Measurements from ENCODE around the gene PPP1CA.

Gene PPP1CA

DNA sequence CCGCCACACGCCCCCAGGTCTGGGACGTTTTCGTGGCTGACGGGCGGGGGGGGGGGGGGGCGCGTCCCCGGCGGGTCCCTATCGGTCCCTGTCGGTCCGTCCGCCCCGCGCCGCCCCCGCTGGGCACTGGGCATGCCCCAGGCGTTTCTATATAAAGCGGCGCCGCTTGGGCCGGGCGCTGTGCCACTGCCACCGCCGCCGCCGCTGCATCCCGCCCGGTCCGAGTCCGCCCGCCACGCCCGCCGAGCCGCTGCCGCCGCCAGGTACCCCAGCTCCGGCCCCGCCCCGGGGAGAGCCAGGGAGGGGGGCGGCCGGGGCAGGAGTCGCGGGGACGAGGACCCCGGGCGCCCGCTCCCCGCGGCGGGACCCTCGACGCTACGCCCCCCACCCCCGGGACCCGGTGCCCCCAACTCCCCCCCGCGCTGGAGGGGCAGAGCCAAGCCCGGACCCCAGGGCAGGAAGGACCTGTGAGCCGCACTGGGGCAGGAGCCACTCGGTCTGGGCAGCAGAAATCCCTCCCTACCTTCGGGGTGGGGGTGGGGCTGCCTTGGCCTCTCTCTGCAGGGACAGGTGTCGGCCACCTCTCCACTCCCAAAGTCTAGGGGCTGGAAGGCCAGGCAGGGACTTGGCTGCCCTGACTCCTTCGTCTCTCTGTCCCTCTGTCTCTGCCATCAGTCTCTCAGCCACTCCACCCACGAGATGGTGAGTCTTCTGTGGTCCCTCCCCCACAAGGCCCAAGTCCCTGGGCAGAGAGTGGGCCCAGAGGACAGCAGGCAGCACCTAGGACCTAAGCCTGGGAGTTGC, 14.0 kb upstream of the PPP1CA start, which contains the start of gene CARNS1:
TSS of gene CARNS1 (plus strand) at position 178 of the 804 bp plus-strand sequence. CDS start at position 700, 522 bp downstream.
- no peak within 1 kb of the TSS for H3K4me3 ChIP-seq (ENCODE audit: low read depth, low read length)
- no peak for DNase-seq (ENCODE audit: low read depth)

DNA sequence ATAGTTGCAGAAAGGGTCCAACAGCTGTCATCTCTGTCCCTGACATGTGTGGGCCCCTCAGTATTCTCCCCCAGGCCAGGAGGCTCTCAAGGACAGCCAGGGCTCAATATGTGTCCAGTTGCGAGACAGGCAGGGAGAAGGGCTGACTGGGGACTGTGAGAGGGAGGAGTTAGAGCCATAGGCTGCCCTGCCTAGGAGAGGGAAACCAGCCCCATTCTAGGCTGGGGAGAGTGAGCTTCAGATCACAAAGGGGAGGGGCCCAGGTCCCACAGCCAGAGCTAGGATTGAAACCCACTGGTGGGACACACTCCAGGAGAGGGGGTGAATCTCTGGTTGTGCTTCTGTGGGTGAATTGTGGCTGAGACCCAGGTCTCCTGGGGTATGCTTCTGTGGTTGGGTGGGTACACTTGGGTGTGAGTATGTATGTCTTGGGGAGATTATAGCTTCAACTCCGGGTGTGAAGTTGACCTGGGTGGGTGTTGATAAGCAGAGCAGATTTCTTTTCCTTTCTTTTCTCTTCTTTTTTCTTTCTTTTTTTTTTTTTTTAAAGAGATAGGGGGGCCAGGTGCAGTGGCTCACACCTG, 11.7 kb upstream of the PPP1CA start:
- TF ChIP-seq, protein P1, sequence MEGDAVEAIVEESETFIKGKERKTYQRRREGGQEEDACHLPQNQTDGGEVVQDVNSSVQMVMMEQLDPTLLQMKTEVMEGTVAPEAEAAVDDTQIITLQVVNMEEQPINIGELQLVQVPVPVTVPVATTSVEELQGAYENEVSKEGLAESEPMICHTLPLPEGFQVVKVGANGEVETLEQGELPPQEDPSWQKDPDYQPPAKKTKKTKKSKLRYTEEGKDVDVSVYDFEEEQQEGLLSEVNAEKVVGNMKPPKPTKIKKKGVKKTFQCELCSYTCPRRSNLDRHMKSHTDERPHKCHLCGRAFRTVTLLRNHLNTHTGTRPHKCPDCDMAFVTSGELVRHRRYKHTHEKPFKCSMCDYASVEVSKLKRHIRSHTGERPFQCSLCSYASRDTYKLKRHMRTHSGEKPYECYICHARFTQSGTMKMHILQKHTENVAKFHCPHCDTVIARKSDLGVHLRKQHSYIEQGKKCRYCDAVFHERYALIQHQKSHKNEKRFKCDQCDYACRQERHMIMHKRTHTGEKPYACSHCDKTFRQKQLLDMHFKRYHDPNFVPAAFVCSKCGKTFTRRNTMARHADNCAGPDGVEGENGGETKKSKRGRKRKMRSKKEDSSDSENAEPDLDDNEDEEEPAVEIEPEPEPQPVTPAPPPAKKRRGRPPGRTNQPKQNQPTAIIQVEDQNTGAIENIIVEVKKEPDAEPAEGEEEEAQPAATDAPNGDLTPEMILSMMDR (IDR thresholded peaks at IDR 0.05; ENCODE audit: low read depth, low read length, missing control alignments): no peak
- H3K4me3 ChIP-seq (ENCODE audit: low read depth, low read length): no peak overlapping the region
- DNase-seq (ENCODE audit: low read depth): no peak

More for the DNA sequence above, 14.0 kb upstream of the PPP1CA start, which contains the start of gene CARNS1:
- TF ChIP-seq, protein P1 (IDR thresholded peaks at IDR 0.05; ENCODE audit: low read depth, low read length, missing control alignments): no peak

DNA sequence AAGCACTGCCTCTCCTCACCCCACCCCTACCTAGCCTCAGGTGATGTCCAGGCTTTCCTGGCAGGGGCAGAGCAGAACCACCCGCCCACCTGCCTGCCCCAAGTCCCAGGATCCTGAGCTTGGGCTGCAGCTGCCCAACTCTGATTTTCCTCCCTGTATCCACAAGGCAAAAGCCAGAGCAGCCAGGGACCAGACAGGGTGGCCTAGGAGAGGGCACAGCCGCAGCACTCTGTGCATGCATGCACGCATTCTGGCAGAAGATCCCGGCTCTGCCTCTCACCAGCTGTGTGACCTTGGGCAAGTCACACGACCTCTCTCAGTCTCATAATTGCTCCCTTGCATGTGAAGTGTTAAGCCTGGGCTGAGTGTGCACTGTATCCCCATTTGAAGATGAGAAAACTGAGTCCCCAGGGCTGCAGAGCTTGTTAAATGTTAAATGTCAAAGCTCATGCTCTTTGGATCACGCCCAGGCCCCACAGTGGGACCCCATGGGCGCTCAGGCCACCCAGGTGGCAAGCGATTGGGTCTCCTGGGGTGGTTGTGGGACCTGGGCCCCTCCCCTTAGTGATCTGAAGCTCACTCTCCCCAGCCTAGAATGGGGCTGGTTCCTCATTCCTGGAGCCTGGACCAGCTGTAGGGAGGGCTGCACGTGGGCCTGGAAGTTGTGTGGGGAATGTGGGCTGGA, 11.0 kb upstream of the PPP1CA start:
- TF ChIP-seq, protein P1 (IDR thresholded peaks at IDR 0.05; ENCODE audit: low read depth, low read length, missing control alignments): no peak
- DNase-seq (ENCODE audit: low read depth): no peak
- no peak overlapping the region for H3K4me3 ChIP-seq (ENCODE audit: low read depth, low read length)

DNA sequence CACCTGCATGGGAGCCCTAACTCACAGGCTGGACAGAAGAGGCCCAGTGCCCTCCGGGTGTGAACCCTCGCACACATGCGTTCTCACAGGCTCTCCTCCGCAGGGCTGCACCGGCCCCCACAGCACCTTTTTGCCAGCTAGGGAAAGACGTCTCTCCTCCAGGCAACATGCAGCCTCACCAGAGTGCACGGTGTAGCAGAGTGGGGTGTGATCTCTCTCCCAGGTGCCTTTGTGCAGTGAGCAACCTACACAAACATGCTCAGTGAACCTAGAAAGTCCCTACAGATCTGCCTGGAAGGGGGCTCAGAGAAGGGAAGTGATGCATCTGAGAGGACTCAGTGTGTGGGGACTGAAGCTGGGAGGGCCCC, 10.1 kb upstream of the PPP1CA start:
- no peak for DNase-seq (ENCODE audit: low read depth)
- H3K4me3 ChIP-seq (ENCODE audit: low read depth, low read length): no peak overlapping the region
- TF ChIP-seq, protein P1 (IDR thresholded peaks at IDR 0.05; ENCODE audit: low read depth, low read length, missing control alignments): no peak

DNA sequence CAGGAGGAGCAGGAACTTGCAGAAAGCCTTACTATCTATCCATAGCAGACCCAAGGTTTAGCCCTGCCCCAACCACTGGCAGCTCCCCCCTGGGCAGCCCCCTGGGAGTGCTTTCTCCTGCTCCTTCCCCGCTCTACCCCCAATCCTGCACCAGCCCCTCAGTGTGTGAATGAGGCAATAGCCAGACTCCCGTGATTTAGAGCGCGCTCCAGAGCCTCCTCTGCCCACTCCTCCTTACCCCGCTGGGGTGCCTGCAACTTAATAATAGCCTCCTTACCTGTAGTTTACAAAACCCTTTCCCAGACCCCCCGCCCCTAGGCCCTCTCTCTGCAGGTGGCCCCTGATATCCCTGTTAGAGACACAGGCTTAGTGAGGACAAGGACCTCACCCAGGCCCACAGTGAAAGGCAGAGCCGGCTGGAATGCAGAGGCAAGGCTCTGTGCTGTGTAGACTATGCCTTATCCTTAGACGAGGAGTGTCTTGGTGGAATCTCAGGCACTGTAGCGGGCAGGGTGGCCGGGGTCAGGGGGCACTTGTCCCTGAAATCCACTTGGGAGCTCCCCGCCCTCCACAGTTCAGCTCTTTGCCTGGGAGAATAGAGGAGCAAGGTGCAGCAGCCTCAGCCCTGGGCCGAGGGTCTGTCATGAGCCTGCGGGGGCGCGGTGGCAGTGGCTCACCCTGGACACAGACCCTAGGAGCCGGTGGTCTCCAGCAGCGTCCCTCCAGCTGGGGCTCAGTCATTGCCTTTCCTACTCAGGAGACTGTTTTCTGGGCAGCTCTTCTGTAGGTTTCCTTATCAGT, 9.5 kb upstream of the PPP1CA start:
- no peak overlapping the region for H3K4me3 ChIP-seq (ENCODE audit: low read depth, low read length)
- TF ChIP-seq, protein P1 (IDR thresholded peaks at IDR 0.05; ENCODE audit: low read depth, low read length, missing control alignments): no peak
- no peak for DNase-seq (ENCODE audit: low read depth)

DNA sequence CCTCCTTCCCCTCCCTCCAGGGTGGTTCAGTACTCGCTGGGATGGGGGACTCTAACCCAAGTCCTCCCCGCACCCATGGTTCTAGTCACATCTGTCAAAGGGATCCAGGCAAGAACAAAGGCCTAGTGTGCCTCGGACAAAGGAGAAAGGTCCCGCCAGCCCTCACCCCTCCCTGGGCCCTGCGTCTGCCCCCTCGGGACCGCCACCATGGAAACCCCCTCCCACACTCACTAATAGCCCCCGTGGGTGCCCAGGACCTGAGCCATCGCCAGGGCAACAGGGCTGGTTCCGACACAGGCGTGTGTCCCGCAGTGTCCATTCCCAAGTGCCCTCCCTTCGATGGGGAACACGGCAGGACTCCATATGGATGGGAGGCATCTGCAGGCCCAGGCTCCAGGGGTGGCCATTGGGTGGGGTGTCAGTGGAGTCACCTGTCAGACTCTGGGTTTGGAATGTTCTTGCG, 8.7 kb upstream of the PPP1CA start:
- DNase-seq (ENCODE audit: low read depth): no peak
- H3K4me3 ChIP-seq (ENCODE audit: low read depth, low read length): no peak overlapping the region
- TF ChIP-seq, protein P1 (IDR thresholded peaks at IDR 0.05; ENCODE audit: low read depth, low read length, missing control alignments): no peak

All from GM12864 (cell line).